IPS DF 6.9 (cell line): ENCODE results near the gene LRRC36.

Source experiments
- DNase-seq: peaks from one replicate; pipeline ENCODE4 v3.0.0-alpha.2; 2013; ENCODE audit warnings: low read depth, low spot score
- H3K27ac ChIP-seq: one replicate; pipeline ENCODE4 v1.5.1; 2013; ENCODE audit warnings: low read length, control low read depth
- H3K27me3 ChIP-seq: 2 replicates; pipeline ENCODE4 v1.6.1; 2013; ENCODE audit warnings: mild to moderate bottlenecking, low read length; ENCODE audit not compliant: control insufficient read depth, insufficient read depth
- H3K36me3 ChIP-seq: 2 replicates; pipeline ENCODE4 v1.6.1; 2013; ENCODE audit warnings: low read length; ENCODE audit not compliant: control insufficient read depth, insufficient read depth
- H3K4me1 ChIP-seq: 2 replicates; pipeline ENCODE4 v1.6.1; 2013; ENCODE audit warnings: low read length; ENCODE audit not compliant: control insufficient read depth, insufficient read depth
- H3K4me3 ChIP-seq: 2 replicates; pipeline ENCODE4 v1.5.1; 2013; ENCODE audit warnings: mild to moderate bottlenecking, low read length
- H3K9me3 ChIP-seq: 2 replicates; pipeline ENCODE4 v1.6.1; 2013; ENCODE audit warnings: low read length, inconsistent platforms; ENCODE audit not compliant: control insufficient read depth, insufficient read depth
- WGBS: extraction: QIAGEN DNeasy Blood & Tissue Kit; methylation state at CpG from one replicate; pipeline ENCODE4 v1.1.7; 2013; ENCODE audit warnings: mixed read lengths, missing lambda C conversion rate; ENCODE audit not compliant: insufficient read length, insufficient coverage; 5-methylcytosine and 5-hydroxymethylcytosine counted together

Gene LRRC36

GRCh38 chr16:67283039-67283825, 43.4 kb upstream of the LRRC36 start:
- no peak for DNase-seq
- H3K27ac ChIP-seq: no peak overlapping the region
- no CpG with 5 or more reads among the region's 7 CpGs for WGBS
- H3K4me1 ChIP-seq: peaks cover 4% of the 10 kb centered on the region; the same call in 1 of the 2 replicates
- no peaks in the 10 kb centered on the region for H3K9me3 ChIP-seq
- H3K4me3 ChIP-seq: no peak overlapping the region
- H3K27me3 ChIP-seq: no peaks in the 10 kb centered on the region
- peaks cover 3% of the 10 kb centered on the region; the same call in 1 of the 2 replicates for H3K36me3 ChIP-seq

- Histone ChIP-seq H3K4me1 (peaks cover 4% of the 10 kb centered on the region; the same call in 1 of the 2 replicates), H3K36me3 (peaks cover 3% of the 10 kb centered on the region; the same call in 1 of the 2 replicates), H3K9me3 (no peaks in the 10 kb centered on the region), H3K4me3 (no peak overlapping the region), H3K27ac (no peak overlapping the region), H3K27me3 (no peaks in the 10 kb centered on the region)
- WGBS: no CpG with 5 or more reads among the region's 21 CpGs
- no peak for DNase-seq
These were observed 42.6 kb upstream of the LRRC36 start for GRCh38 chr16:67283826-67284555.

- 0 out of 2 replicates have a peak, but pooled peaks cover 2% of the 10 kb centered on the region for H3K4me1 ChIP-seq
- peak; percentile 47 for DNase-seq
- no peaks in the 10 kb centered on the region for H3K27me3 ChIP-seq
- H3K9me3 ChIP-seq: no peaks in the 10 kb centered on the region
- no peak overlapping the region for H3K4me3 ChIP-seq
- no CpG with 5 or more reads among the region's 34 CpGs for WGBS
- peaks cover 3% of the 10 kb centered on the region; the same call in 1 of the 2 replicates for H3K36me3 ChIP-seq
- H3K27ac ChIP-seq: no peak overlapping the region
These were observed 41.6 kb upstream of the LRRC36 start for GRCh38 chr16:67284699-67285646.

- Histone ChIP-seq H3K27ac (no peak overlapping the region), H3K4me1 (0 out of 2 replicates have a peak, but pooled peaks cover 2% of the 10 kb centered on the region), H3K9me3 (no peaks in the 10 kb centered on the region), H3K4me3 (no peak overlapping the region), H3K36me3 (peaks cover 3% of the 10 kb centered on the region; the same call in 1 of the 2 replicates), H3K27me3 (no peaks in the 10 kb centered on the region)
- no CpG with 5 or more reads among the region's 28 CpGs for WGBS
- DNase-seq: no peak
These were observed 40.0 kb upstream of the LRRC36 start for GRCh38 chr16:67286441-67287235.

- Histone ChIP-seq H3K9me3 (no peaks in the 10 kb centered on the region), H3K4me1 (0 out of 2 replicates have a peak, but pooled peaks cover 2% of the 10 kb centered on the region), H3K27ac (no peak overlapping the region), H3K36me3 (peaks cover 3% of the 10 kb centered on the region; the same call in 1 of the 2 replicates), H3K4me3 (no peak overlapping the region), H3K27me3 (no peaks in the 10 kb centered on the region)
- DNase-seq: no peak
- WGBS: no CpG with 5 or more reads among the region's 14 CpGs
These were observed 38.7 kb upstream of the LRRC36 start for GRCh38 chr16:67287960-67288359.

- WGBS: no CpG with 5 or more reads among the region's 7 CpGs
- no peak for DNase-seq
- no peaks in the 10 kb centered on the region for H3K9me3 ChIP-seq
These were observed 35.2 kb upstream of the LRRC36 start for GRCh38 chr16:67291461-67291860.

GRCh38 chr16:67294171-67294757, 32.4 kb upstream of the LRRC36 start:
- Histone ChIP-seq H3K27ac (no peak overlapping the region), H3K27me3 (no peaks in the 10 kb centered on the region), H3K9me3 (no peaks in the 10 kb centered on the region), H3K4me3 (no peak overlapping the region), H3K36me3 (no peaks in the 10 kb centered on the region), H3K4me1 (no peaks in the 10 kb centered on the region)
- WGBS: no CpG with 5 or more reads among the region's 4 CpGs
- DNase-seq: no peak

More at GRCh38 chr16:67291461-67291860, 35.2 kb upstream of the LRRC36 start:
- no peak overlapping the region for H3K4me3 ChIP-seq
- H3K4me1 ChIP-seq: no peaks in the 10 kb centered on the region
- H3K27ac ChIP-seq: no peak overlapping the region
- H3K27me3 ChIP-seq: no peaks in the 10 kb centered on the region
- no peaks in the 10 kb centered on the region for H3K36me3 ChIP-seq

GRCh38 chr16:67294938-67295361, 31.7 kb upstream of the LRRC36 start:
- Histone ChIP-seq H3K4me3 (no peak overlapping the region), H3K36me3 (no peaks in the 10 kb centered on the region), H3K27ac (no peak overlapping the region), H3K9me3 (no peaks in the 10 kb centered on the region), H3K27me3 (no peaks in the 10 kb centered on the region), H3K4me1 (no peaks in the 10 kb centered on the region)
- WGBS: no CpG with 5 or more reads among the region's 7 CpGs
- no peak for DNase-seq

GRCh38 chr16:67296420-67296819, 30.2 kb upstream of the LRRC36 start:
- no peaks in the 10 kb centered on the region for H3K27me3 ChIP-seq
- no peak overlapping the region for H3K27ac ChIP-seq
- WGBS: no CpG with 5 or more reads among the region's 3 CpGs
- no peaks in the 10 kb centered on the region for H3K9me3 ChIP-seq
- no peak overlapping the region for H3K4me3 ChIP-seq
- no peaks in the 10 kb centered on the region for H3K36me3 ChIP-seq
- no peak for DNase-seq
- H3K4me1 ChIP-seq: no peaks in the 10 kb centered on the region
